ENCODE data around the gene CASZ1.

Gene CASZ1

GRCh38 chr1:10598389-10598702 is 198.1 kb downstream of the CASZ1 start:
- peaks cover 1% of the 10 kb centered on the region for H3K4me1 ChIP-seq (ENCODE audit: insufficient read depth, low read length)
- no peaks in the 10 kb centered on the region for H3K9me3 ChIP-seq (ENCODE audit: low read length)
- no peak overlapping the region for H3K9ac ChIP-seq (ENCODE audit: low read length)
- no peaks in the 10 kb centered on the region for H3K36me3 ChIP-seq (ENCODE audit: insufficient read depth, low read length)
- H3K27me3 ChIP-seq (ENCODE audit: control insufficient read depth in 1 of 2, insufficient read depth in 2 of 2, low read length in 2 of 2), result no peaks in the 10 kb centered on the region
- no peak overlapping the region for H3K27ac ChIP-seq (ENCODE audit: low read depth, low read length)
- H3K4me3 ChIP-seq (ENCODE audit: low read depth in 1 of 2, low read length in 2 of 2), result no peak overlapping the region

- peaks cover 7% of the 10 kb centered on the region for H3K4me1 ChIP-seq (ENCODE audit: insufficient read depth, low read length)
- H3K36me3 ChIP-seq (ENCODE audit: insufficient read depth, low read length), result no peaks in the 10 kb centered on the region
- no peak overlapping the region for H3K27ac ChIP-seq (ENCODE audit: low read depth, low read length)
- H3K4me3 ChIP-seq (ENCODE audit: low read depth in 1 of 2, low read length in 2 of 2), result no peak overlapping the region
- H3K9me3 ChIP-seq (ENCODE audit: low read length), result no peaks in the 10 kb centered on the region
- no peak overlapping the region for H3K9ac ChIP-seq (ENCODE audit: low read length)
- H3K27me3 ChIP-seq (ENCODE audit: control insufficient read depth in 1 of 2, insufficient read depth in 2 of 2, low read length in 2 of 2), result no peaks in the 10 kb centered on the region
Observed at GRCh38 chr1:10597492-10598388, 198.7 kb downstream of the CASZ1 start.

GRCh38 chr1:10596780-10597179 is 199.7 kb downstream of the CASZ1 start:
- Histone ChIP-seq H3K4me3 (ENCODE audit: low read depth in 1 of 2, low read length in 2 of 2) (no peak overlapping the region), H3K27ac (ENCODE audit: low read depth, low read length) (no peak overlapping the region), H3K9me3 (ENCODE audit: low read length) (no peaks in the 10 kb centered on the region), H3K36me3 (ENCODE audit: insufficient read depth, low read length) (no peaks in the 10 kb centered on the region), H3K9ac (ENCODE audit: low read length) (no peak overlapping the region), H3K4me1 (ENCODE audit: insufficient read depth, low read length) (peaks cover 16% of the 10 kb centered on the region), H3K27me3 (ENCODE audit: control insufficient read depth in 1 of 2, insufficient read depth in 2 of 2, low read length in 2 of 2) (no peaks in the 10 kb centered on the region)

DNA sequence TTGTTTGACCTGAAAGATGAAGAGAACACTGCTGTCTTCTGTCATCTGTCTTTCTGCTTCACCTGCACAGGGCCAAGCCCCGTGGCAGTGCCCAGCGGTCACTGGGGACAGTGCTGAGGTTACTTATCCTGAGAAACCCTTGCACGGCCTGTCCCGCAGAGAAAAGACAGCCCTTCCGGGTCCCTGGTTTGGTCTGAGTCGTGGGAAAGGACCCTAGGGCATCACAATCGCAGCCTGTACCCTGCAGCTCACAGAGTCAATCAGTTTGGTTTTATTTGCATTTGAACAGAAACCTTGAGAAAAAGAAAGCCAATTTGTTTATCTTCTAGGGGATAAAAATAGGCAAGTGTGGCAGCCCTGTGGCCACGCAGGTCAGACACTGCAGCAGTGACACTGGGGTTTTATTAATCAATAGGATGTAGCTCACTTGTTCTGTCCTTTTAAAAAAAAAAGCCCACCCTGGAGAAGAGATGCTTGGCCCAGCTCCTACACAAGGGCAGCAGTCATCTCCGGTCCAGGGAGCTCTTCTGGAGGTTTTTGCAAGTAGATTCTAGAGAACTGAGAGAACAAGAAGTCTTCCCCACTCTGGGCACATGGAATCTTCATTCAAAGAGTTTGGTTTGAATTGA is 201.7 kb downstream of the CASZ1 start:
- Histone ChIP-seq H3K4me1 (ENCODE audit: insufficient read depth, low read length) (peaks cover 20% of the 10 kb centered on the region), H3K27ac (ENCODE audit: low read depth, low read length) (no peak overlapping the region)

DNA sequence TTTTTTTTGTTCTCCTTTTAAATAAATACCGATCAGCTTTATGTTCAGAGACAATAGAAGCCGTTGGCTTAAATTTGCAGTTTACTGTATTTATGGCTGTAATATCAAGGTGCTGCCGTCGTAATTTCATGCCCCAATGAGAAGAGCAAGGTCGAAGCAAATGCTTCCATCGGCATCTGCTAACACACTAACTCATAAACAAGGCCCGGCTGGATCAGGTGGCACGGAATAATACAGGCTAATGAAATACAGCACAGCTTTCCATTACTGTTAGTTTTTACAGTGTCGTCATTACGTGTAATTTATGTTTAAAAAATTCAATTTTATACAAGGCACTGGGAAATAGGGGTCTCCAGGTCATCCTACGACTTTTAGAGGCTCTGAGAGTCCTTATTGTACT is 202.7 kb downstream of the CASZ1 start:
- Histone ChIP-seq H3K36me3 (ENCODE audit: insufficient read depth, low read length) (no peaks in the 10 kb centered on the region), H3K4me1 (ENCODE audit: insufficient read depth, low read length) (peaks cover 20% of the 10 kb centered on the region), H3K27ac (ENCODE audit: low read depth, low read length) (no peak overlapping the region), H3K9me3 (ENCODE audit: low read length) (no peaks in the 10 kb centered on the region), H3K4me3 (ENCODE audit: low read depth in 1 of 2, low read length in 2 of 2) (no peak overlapping the region), H3K9ac (ENCODE audit: low read length) (no peak overlapping the region), H3K27me3 (ENCODE audit: control insufficient read depth in 1 of 2, insufficient read depth in 2 of 2, low read length in 2 of 2) (no peaks in the 10 kb centered on the region)

More for the DNA sequence above, 201.7 kb downstream of the CASZ1 start:
- no peaks in the 10 kb centered on the region for H3K27me3 ChIP-seq (ENCODE audit: control insufficient read depth in 1 of 2, insufficient read depth in 2 of 2, low read length in 2 of 2)
- no peaks in the 10 kb centered on the region for H3K9me3 ChIP-seq (ENCODE audit: low read length)
- no peak overlapping the region for H3K9ac ChIP-seq (ENCODE audit: low read length)
- no peaks in the 10 kb centered on the region for H3K36me3 ChIP-seq (ENCODE audit: insufficient read depth, low read length)
- no peak overlapping the region for H3K4me3 ChIP-seq (ENCODE audit: low read depth in 1 of 2, low read length in 2 of 2)

- no peaks in the 10 kb centered on the region for H3K9me3 ChIP-seq (ENCODE audit: low read length)
- no peaks in the 10 kb centered on the region for H3K36me3 ChIP-seq (ENCODE audit: insufficient read depth, low read length)
- H3K9ac ChIP-seq (ENCODE audit: low read length), result no peak overlapping the region
- peaks cover 20% of the 10 kb centered on the region for H3K4me1 ChIP-seq (ENCODE audit: insufficient read depth, low read length)
- peak overlapping the region; percentile 65 for H3K27ac ChIP-seq (ENCODE audit: low read depth, low read length)
- H3K4me3 ChIP-seq (ENCODE audit: low read depth in 1 of 2, low read length in 2 of 2), result no peak overlapping the region
- no peaks in the 10 kb centered on the region for H3K27me3 ChIP-seq (ENCODE audit: control insufficient read depth in 1 of 2, insufficient read depth in 2 of 2, low read length in 2 of 2)
Observed at GRCh38 chr1:10592373-10592772, 204.1 kb downstream of the CASZ1 start.

- Histone ChIP-seq H3K4me1 (ENCODE audit: insufficient read depth, low read length) (peaks cover 20% of the 10 kb centered on the region), H3K4me3 (ENCODE audit: low read depth in 1 of 2, low read length in 2 of 2) (no peak overlapping the region), H3K9me3 (ENCODE audit: low read length) (no peaks in the 10 kb centered on the region), H3K27ac (ENCODE audit: low read depth, low read length) (no peak overlapping the region), H3K27me3 (ENCODE audit: control insufficient read depth in 1 of 2, insufficient read depth in 2 of 2, low read length in 2 of 2) (no peaks in the 10 kb centered on the region), H3K36me3 (ENCODE audit: insufficient read depth, low read length) (no peaks in the 10 kb centered on the region), H3K9ac (ENCODE audit: low read length) (no peak overlapping the region)
Observed at GRCh38 chr1:10591010-10591409, 205.4 kb downstream of the CASZ1 start.

DNA sequence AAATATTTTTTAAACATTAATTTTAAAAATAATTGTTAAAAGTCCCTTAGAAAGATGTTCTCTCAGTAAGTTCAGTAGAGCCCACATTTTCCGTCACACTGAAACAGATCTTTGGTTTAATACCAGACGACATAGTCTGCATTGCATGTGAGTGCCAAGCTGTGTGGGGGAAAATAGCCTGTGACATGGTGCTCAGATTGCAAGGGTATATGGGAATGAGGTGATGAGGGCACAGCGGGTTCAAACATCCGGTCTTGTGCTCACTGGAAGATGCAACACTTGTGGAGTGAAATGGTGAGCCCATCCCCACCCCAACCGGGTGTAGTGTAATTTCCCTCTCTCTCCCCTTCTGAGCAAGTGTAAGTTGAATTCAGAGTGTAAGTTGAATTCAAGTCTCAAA is 207.4 kb downstream of the CASZ1 start:
- no peaks in the 10 kb centered on the region for H3K9me3 ChIP-seq (ENCODE audit: low read length)
- peaks cover 20% of the 10 kb centered on the region for H3K4me1 ChIP-seq (ENCODE audit: insufficient read depth, low read length)
- no peaks in the 10 kb centered on the region for H3K27me3 ChIP-seq (ENCODE audit: control insufficient read depth in 1 of 2, insufficient read depth in 2 of 2, low read length in 2 of 2)
- no peaks in the 10 kb centered on the region for H3K36me3 ChIP-seq (ENCODE audit: insufficient read depth, low read length)
- no peak overlapping the region for H3K4me3 ChIP-seq (ENCODE audit: low read depth in 1 of 2, low read length in 2 of 2)
- no peak overlapping the region for H3K9ac ChIP-seq (ENCODE audit: low read length)
- H3K27ac ChIP-seq (ENCODE audit: low read depth, low read length), result no peak overlapping the region

DNA sequence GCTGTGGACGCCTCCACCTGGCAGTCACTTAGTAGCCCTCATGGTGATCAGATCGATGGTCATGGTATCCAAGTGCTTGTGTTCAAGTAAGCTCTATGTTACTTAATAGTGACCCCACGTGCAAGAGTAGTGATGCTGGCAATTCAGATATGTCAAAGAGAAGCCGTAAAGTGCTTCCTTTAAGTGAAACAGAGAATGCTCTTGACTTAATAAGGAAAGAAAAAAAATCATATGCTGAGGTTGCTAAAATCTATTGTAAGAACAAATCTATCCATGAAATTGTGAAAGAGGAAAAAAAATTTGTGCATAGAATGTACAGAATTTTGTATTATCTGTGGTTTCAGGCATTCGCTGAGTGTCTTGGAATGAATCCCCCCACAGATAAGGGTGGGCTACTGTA is 207.8 kb downstream of the CASZ1 start:
- Histone ChIP-seq H3K36me3 (ENCODE audit: insufficient read depth, low read length) (no peaks in the 10 kb centered on the region), H3K27me3 (ENCODE audit: control insufficient read depth in 1 of 2, insufficient read depth in 2 of 2, low read length in 2 of 2) (no peaks in the 10 kb centered on the region), H3K27ac (ENCODE audit: low read depth, low read length) (no peak overlapping the region), H3K9ac (ENCODE audit: low read length) (no peak overlapping the region), H3K4me1 (ENCODE audit: insufficient read depth, low read length) (peaks cover 20% of the 10 kb centered on the region), H3K9me3 (ENCODE audit: low read length) (no peaks in the 10 kb centered on the region), H3K4me3 (ENCODE audit: low read depth in 1 of 2, low read length in 2 of 2) (no peak overlapping the region)

All from muscle layer of colon (tissue), 2 donors.